Right ventricle myocardium superior (tissue), 1 donor: ENCODE results near the gene NFATC2. TPM values are rescaled to one million over a fixed set of nuclear protein-coding genes. Genes with fewer than 3 reads are reported as not detected.

Experiments
- ATAC-seq: fragments of 200-7000 bp; cut with Tn5 transposase; one replicate; pipeline ENCODE4 v1.9.1; 2020; ENCODE audit warnings: mild to moderate bottlenecking; ENCODE audit not compliant: poor library complexity
- DNase-seq: peaks from one replicate; pipeline ENCODE4 v3.0.0-alpha.2; 2020
- intact Hi-C: fragments of 100-400 bp; cut with DNase I; formaldehyde crosslinking; loops from one replicate; pipeline ENCODE4 v1.11.2; 2022
- total RNA-seq: library from RNA; stranded (reverse); fragmentation: NEBNext Ultra II Directional; extraction: Animal tissue kit (Norgen Biotek cat#: 25700); gene quantifications from one replicate; pipeline ENCODE4 v1.2.1, GENCODE V29; 2021
- donor health status: DM: no; HTN: yes; CAD: no; lungs with severe emphysema.

The NFATC2 gene
- total RNA-seq, 1 donor from 2014 or later, result 2.0 TPM

- no peak for DNase-seq
- intact Hi-C loops, result no loop called here
- no peak for ATAC-seq
Observed at GRCh38 chr20:51398552-51398951, 144.0 kb downstream of the NFATC2 start.

- intact Hi-C loops, result no loop called here
- DNase-seq (no peak), ATAC-seq (no peak)
Observed at GRCh38 chr20:51398083-51398482, 144.4 kb downstream of the NFATC2 start.

GRCh38 chr20:51397137-51397536, 145.4 kb downstream of the NFATC2 start:
- intact Hi-C loops, result no loop called here
- ATAC-seq, result no peak
- DNase-seq, result no peak

- intact Hi-C loops, result no loop called here
- DNase-seq (no peak), ATAC-seq (no peak)
Observed at GRCh38 chr20:51396365-51396909, 146.1 kb downstream of the NFATC2 start.

- DNase-seq, result no peak
- intact Hi-C loops, result no loop called here
- no peak for ATAC-seq
Observed at GRCh38 chr20:51394706-51395105, 147.8 kb downstream of the NFATC2 start.

- ATAC-seq, result peak; percentile 51
- intact Hi-C loops, result no loop called here
- DNase-seq, result no peak
Observed at GRCh38 chr20:51393571-51393970, 148.9 kb downstream of the NFATC2 start.

- DNase-seq (no peak), ATAC-seq (no peak)
- intact Hi-C loops, result no loop called here
Observed at GRCh38 chr20:51392614-51393186, 149.8 kb downstream of the NFATC2 start.

GRCh38 chr20:51391926-51392325, 150.6 kb downstream of the NFATC2 start:
- DNase-seq (no peak), ATAC-seq (no peak)
- intact Hi-C loops, result no loop called here

GRCh38 chr20:51389543-51390264, 152.8 kb downstream of the NFATC2 start:
- DNase-seq (no peak), ATAC-seq (no peak)
- intact Hi-C loops, result no loop called here

- DNase-seq (no peak), ATAC-seq (peak; percentile 28)
- intact Hi-C loops, result no loop called here
Observed at GRCh38 chr20:51388756-51389542, 153.6 kb downstream of the NFATC2 start.

- DNase-seq, result no peak
- no peak for ATAC-seq
- intact Hi-C loops, result no loop called here
Observed at GRCh38 chr20:51388227-51388626, 154.3 kb downstream of the NFATC2 start.

GRCh38 chr20:51387125-51387875, 155.2 kb downstream of the NFATC2 start:
- DNase-seq (no peak), ATAC-seq (no peak)
- intact Hi-C loops, result no loop called here

GRCh38 chr20:51386586-51386985, 155.9 kb downstream of the NFATC2 start:
- intact Hi-C loops, result no loop called here
- ATAC-seq, result no peak

GRCh38 chr20:51385646-51386530, 156.6 kb downstream of the NFATC2 start:
- DNase-seq (no peak), ATAC-seq (peak; percentile 56)
- intact Hi-C loops, result no loop called here

More at GRCh38 chr20:51386586-51386985, 155.9 kb downstream of the NFATC2 start:
- DNase-seq, result no peak

GRCh38 chr20:51384875-51385274, 157.6 kb downstream of the NFATC2 start:
- intact Hi-C loops, result no loop called here
- DNase-seq (no peak), ATAC-seq (no peak)

GRCh38 chr20:51383891-51384510, 158.5 kb downstream of the NFATC2 start:
- DNase-seq (no peak), ATAC-seq (no peak)
- intact Hi-C loops, result no loop called here

GRCh38 chr20:51382986-51383821, 159.3 kb downstream of the NFATC2 start:
- intact Hi-C loops, result no loop called here
- DNase-seq (no peak), ATAC-seq (no peak)
